Esophagus muscularis mucosa (tissue), 3 donors: ENCODE results near the gene ST6GAL1.

ENCODE experiments used
- CTCF ChIP-seq, 3 experiments: fragments of 200-600 bp in 2 of 3; fragments of 450-650 bp in 1 of 3; sonication (generic) in 2 of 3; IDR thresholded peaks; one replicate each; pipeline ENCODE4 v1.5.1; 2017 to 2019; ENCODE audit warnings: antibody characterized with exemption in 3 of 3, mild to moderate bottlenecking in 2 of 3, moderate library complexity in 1 of 3
- POLR2A ChIP-seq: fragments of 450-650 bp; IDR thresholded peaks from one replicate; pipeline ENCODE4 v1.6.1; 2017; ENCODE audit warnings: antibody characterized with exemption, moderate library complexity, mild to moderate bottlenecking, low read depth

GRCh38 chr3:186920301-186920700 lies 10.0 kb upstream of the ST6GAL1 start:
- TF ChIP-seq CTCF (IDR thresholded peaks at IDR 0.05) (no peak), POLR2A (no peak)
